ENCODE data around the gene SH2D3A.

The SH2D3A gene

GRCh38 chr19:6796278-6796677 lies 29.0 kb upstream of the SH2D3A start:
- H3K4me3 ChIP-seq (ENCODE audit: low read depth in 1 of 2, low read length in 1 of 2), result no peak overlapping the region
- H3K36me3 ChIP-seq, result peaks cover 3% of the 10 kb centered on the region
- peak overlapping the region; percentile 64 for H3K27ac ChIP-seq
- TF ChIP-seq CTCF (IDR thresholded peaks at IDR 0.05), result no peak
- peaks cover 47 to 55% of the 10 kb centered on the region in 2 experiments for H3K4me1 ChIP-seq (ENCODE audit: control insufficient read depth in 1 of 2, insufficient read depth in 1 of 2, low read depth in 1 of 2, low read length in 1 of 2)
- H3K9me3 ChIP-seq, result no peaks in the 10 kb centered on the region
- no peaks in the 10 kb centered on the region for H3K27me3 ChIP-seq

DNA sequence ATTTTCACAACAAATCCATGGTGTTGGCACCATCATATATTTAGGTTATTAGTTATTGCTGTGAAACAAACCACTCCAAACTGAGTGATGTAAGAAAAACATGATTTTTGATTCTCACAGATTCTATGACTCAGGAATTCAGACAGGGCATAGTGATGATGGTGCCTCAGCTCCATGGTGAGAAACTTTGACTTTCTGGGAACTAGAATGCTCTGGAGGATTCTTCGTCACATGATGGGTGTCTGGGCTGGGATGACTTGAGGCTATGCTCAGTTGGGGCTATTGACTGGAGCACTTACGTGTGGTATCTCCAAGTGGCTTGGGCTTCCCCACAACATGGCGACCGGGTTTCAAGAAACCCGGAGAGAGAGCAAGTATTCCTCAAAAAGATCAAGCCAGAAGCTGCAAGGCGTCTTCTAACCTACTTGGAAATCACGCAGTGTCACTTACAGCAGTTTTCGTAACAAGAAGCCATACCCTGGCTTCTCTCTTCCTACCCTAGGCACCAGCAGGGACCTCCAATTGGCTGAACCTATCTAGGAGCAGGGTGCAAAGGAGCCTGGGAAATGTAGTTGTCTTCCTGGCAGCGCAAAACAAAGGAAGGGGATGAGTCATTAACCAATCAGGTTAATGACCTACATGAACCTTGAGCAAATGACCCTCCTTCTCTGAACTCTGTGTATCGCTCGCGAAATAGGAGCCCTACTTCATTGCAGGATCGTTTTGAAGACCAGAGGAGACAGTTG lies 27.6 kb upstream of the SH2D3A start:
- no peaks in the 10 kb centered on the region for H3K27me3 ChIP-seq
- no peaks in the 10 kb centered on the region for H3K9me3 ChIP-seq
- H3K4me3 ChIP-seq (ENCODE audit: low read depth in 1 of 2, low read length in 1 of 2), result no peak overlapping the region
- peak overlapping the region; percentile 46 for H3K27ac ChIP-seq
- peaks cover 3% of the 10 kb centered on the region for H3K36me3 ChIP-seq
- no peak for TF ChIP-seq CTCF (IDR thresholded peaks at IDR 0.05)
- H3K4me1 ChIP-seq (ENCODE audit: control insufficient read depth in 1 of 2, insufficient read depth in 1 of 2, low read depth in 1 of 2, low read length in 1 of 2), result peaks cover 36 to 48% of the 10 kb centered on the region in 2 experiments

DNA sequence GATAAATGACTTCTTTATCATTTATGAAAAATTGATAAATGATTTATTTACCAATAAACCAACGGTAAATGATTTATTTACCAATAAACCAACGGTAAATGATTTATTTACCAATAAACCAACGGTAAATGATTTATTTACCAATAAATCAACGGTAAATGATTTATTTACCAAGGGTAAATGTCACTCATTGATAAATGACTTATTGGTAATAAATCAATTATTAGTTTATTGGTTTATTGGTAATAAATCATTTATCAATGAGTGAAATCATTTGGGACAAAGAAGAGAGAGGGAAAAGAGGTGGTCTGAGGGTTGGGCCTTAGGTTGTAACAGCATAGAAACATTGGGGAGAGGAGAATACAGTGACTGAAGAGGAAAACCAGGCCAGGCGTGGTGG lies 26.7 kb upstream of the SH2D3A start:
- H3K36me3 ChIP-seq, result peaks cover 3% of the 10 kb centered on the region
- peaks cover 27 to 40% of the 10 kb centered on the region in 2 experiments for H3K4me1 ChIP-seq (ENCODE audit: control insufficient read depth in 1 of 2, insufficient read depth in 1 of 2, low read depth in 1 of 2, low read length in 1 of 2)
- no peak for TF ChIP-seq CTCF (IDR thresholded peaks at IDR 0.05)
- no peaks in the 10 kb centered on the region for H3K27me3 ChIP-seq
- H3K4me3 ChIP-seq (ENCODE audit: low read depth in 1 of 2, low read length in 1 of 2), result no peak overlapping the region
- peak overlapping the region; percentile 46 for H3K27ac ChIP-seq
- H3K9me3 ChIP-seq, result no peaks in the 10 kb centered on the region

DNA sequence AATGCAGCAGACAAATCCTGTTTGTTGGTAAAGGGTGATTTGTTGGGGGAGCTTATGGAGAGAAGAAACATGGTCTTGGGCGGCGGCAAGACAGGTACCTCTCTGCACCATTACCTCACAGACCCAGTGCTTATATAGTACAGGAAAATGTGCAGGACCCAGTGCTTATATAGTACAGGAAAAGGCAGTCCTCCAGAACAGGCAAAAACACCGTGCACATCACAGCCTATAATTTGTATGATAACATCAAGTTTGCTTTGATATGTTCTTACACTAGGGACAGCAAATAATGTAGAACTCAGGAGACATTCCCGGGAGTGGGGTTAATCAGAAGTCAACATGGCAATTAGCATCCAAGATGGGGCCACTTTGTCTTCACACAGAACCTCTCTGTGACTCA lies 26.2 kb upstream of the SH2D3A start:
- Histone ChIP-seq H3K36me3 (peaks cover 8% of the 10 kb centered on the region), H3K4me1 (ENCODE audit: control insufficient read depth in 1 of 2, insufficient read depth in 1 of 2, low read depth in 1 of 2, low read length in 1 of 2) (peaks cover 25 to 34% of the 10 kb centered on the region in 2 experiments), H3K4me3 (ENCODE audit: low read depth in 1 of 2, low read length in 1 of 2) (no peak overlapping the region), H3K27me3 (no peaks in the 10 kb centered on the region), H3K27ac (peak overlapping the region; percentile 18), H3K9me3 (no peaks in the 10 kb centered on the region)
- no peak for TF ChIP-seq CTCF (IDR thresholded peaks at IDR 0.05)

DNA sequence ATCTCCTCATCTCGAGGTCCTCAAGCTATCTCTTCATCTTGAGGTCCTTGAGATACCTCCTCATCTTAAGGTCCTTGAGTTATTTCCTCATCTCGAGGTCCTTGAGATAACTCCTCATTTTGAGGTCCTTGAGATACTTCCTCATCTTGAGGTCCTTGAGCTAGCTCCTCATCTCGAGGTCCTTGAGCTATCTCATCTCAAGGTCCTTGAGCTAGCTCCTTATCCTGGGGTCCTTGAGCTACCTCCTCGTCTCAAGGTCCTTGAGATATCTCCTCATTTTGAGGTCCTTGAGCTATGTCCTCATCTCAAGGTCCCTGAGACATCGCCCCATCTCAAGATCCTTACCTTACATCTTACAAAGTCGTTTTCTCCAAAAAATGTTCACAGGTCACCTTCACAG lies 24.0 kb upstream of the SH2D3A start:
- H3K27ac ChIP-seq, result peak overlapping the region; percentile 51
- H3K4me1 ChIP-seq (ENCODE audit: control insufficient read depth in 1 of 2, insufficient read depth in 1 of 2, low read depth in 1 of 2, low read length in 1 of 2), result peaks cover 6 to 13% of the 10 kb centered on the region in 2 experiments
- H3K27me3 ChIP-seq, result no peaks in the 10 kb centered on the region
- TF ChIP-seq CTCF (IDR thresholded peaks at IDR 0.05), result no peak
- no peak overlapping the region for H3K4me3 ChIP-seq (ENCODE audit: low read depth in 1 of 2, low read length in 1 of 2)
- peaks cover 25% of the 10 kb centered on the region for H3K36me3 ChIP-seq
- H3K9me3 ChIP-seq, result no peaks in the 10 kb centered on the region

Measured in neutrophil (primary cell).